VCaP (cell line): ENCODE data around the gene DKK3.

Experiments used
- H3K27ac ChIP-seq: fragments of 450-650 bp; 2 replicates; pipeline ENCODE4 v1.5.1; 2017
- CTCF ChIP-seq: fragments of 450-650 bp; conservative IDR thresholded peaks from 2 replicates; pipeline ENCODE4 v1.5.1; 2017; ENCODE audit warnings: mild to moderate bottlenecking, moderate library complexity

The DKK3 gene

GRCh38 chr11:12050470-12051286, 42.3 kb upstream of the DKK3 start:
- peak overlapping the region; percentile 73 for H3K27ac ChIP-seq
- TF ChIP-seq CTCF = 0 out of 2 replicates have a peak, but pooled peaks have one; percentile 5

- H3K27ac ChIP-seq = peak overlapping the region; percentile 73
- no peak for TF ChIP-seq CTCF
Observed at GRCh38 chr11:12048936-12049790, 40.7 kb upstream of the DKK3 start.

- TF ChIP-seq CTCF = no peak
- H3K27ac ChIP-seq = no peak overlapping the region; the same call in 1 of the 2 replicates
Observed at GRCh38 chr11:12046636-12047236, 38.3 kb upstream of the DKK3 start.

- TF ChIP-seq CTCF = no peak
- H3K27ac ChIP-seq = no peak overlapping the region
Observed at GRCh38 chr11:12045914-12046635, 37.6 kb upstream of the DKK3 start.

- peak overlapping the region; percentile 31; the same call in 1 of the 2 replicates for H3K27ac ChIP-seq
- TF ChIP-seq CTCF = no peak
Observed at GRCh38 chr11:12044799-12045198, 36.4 kb upstream of the DKK3 start.

GRCh38 chr11:12043959-12044791, 35.7 kb upstream of the DKK3 start:
- TF ChIP-seq CTCF = peak; percentile 90
- H3K27ac ChIP-seq = peak overlapping the region; percentile 31
